Panc1 (cell line): ENCODE data around the gene PER2. TPM values are rescaled to one million over a fixed set of nuclear protein-coding genes. Genes with fewer than 3 reads are reported as not detected.

ENCODE experiments used
- ATAC-seq: fragments of 200-7000 bp; cut with Tn5 transposase; 2 replicates; pipeline ENCODE4 v1.9.1; 2020; ENCODE audit warnings: mild to moderate bottlenecking, moderate library complexity
- BruUV-seq: library from RNA; stranded (reverse); fragments of 400-500 nt; replicated peaks from 2 replicates; lab custom pipeline; 2021; lab: Mats Ljungman, UMichigan
- CTCF ChIA-PET: fragments of 300-600 bp; sonication (Branson Sonifier 250); formaldehyde crosslinking; loops from one replicate; lab custom pipeline; 2022; ENCODE audit warnings: antibody characterized with exemption; lab: Charles Lee
- POLR2A ChIA-PET: fragments of 300-600 bp; sonication (Branson Sonifier 250); formaldehyde crosslinking; loops from one replicate; lab custom pipeline; 2022; ENCODE audit warnings: antibody characterized with exemption; lab: Charles Lee
- DNase-seq: peaks from one replicate; pipeline ENCODE4 v3.0.0-alpha.2; 2010; ENCODE audit warnings: low read depth, low spot score
- H3K27ac ChIP-seq: 2 replicates; pipeline ENCODE4 v1.5.1; 2011; ENCODE audit warnings: mild to moderate bottlenecking, low read length, inconsistent platforms
- H3K27me3 ChIP-seq: fragments of 200-500 bp; sonication (Bioruptor generic); 2 replicates; pipeline ENCODE4 v1.6.0; 2014; ENCODE audit warnings: low read length, inconsistent platforms; ENCODE audit not compliant: control insufficient read depth, insufficient read depth
- H3K36me3 ChIP-seq: fragments of 200-500 bp; sonication (Bioruptor generic); 2 replicates; pipeline ENCODE4 v1.5.1; 2014; ENCODE audit warnings: inconsistent platforms, mild to moderate bottlenecking, low read length, moderate library complexity; ENCODE audit not compliant: control insufficient read depth, insufficient read depth
- H3K4me1 ChIP-seq: 2 replicates; pipeline ENCODE4 v1.5.1; 2011; ENCODE audit warnings: inconsistent platforms, mild to moderate bottlenecking, low read length, moderate library complexity; ENCODE audit not compliant: control insufficient read depth, insufficient read depth
- H3K4me3 ChIP-seq, 2 experiments: 2 replicates each; pipeline ENCODE4 v1.5.1; 2011 to 2012; ENCODE audit warnings: low read depth in 2 of 2, low read length in 2 of 2, mild to moderate bottlenecking in 2 of 2, inconsistent platforms in 1 of 2, moderate library complexity in 1 of 2
- H3K9me3 ChIP-seq: fragments of 200-500 bp; sonication (Bioruptor generic); 2 replicates; pipeline ENCODE4 v1.5.1; 2014; ENCODE audit warnings: low read depth, mild to moderate bottlenecking, inconsistent platforms, low read length, moderate library complexity; ENCODE audit not compliant: control insufficient read depth, insufficient read depth
- POLR2AphosphoS5 ChIP-seq: IDR thresholded peaks from 2 replicates; pipeline ENCODE4 v1.6.1; 2012; ENCODE audit warnings: mild to moderate bottlenecking, low read depth, low read length, moderate library complexity
- REST ChIP-seq, 2 experiments: IDR thresholded peaks; 2 replicates each; pipeline ENCODE4 v1.6.1; 2011 to 2012; ENCODE audit warnings: low read depth in 2 of 2, control low read depth in 1 of 2, low read length in 1 of 2, mild to moderate bottlenecking in 1 of 2, moderate library complexity in 1 of 2; ENCODE audit not compliant: insufficient read depth in 1 of 2
- SIN3A ChIP-seq: IDR thresholded peaks from 2 replicates; pipeline ENCODE4 v1.6.1; 2012; ENCODE audit warnings: low read depth, mild to moderate bottlenecking, low read length, moderate library complexity, borderline replicate concordance; ENCODE audit not compliant: insufficient read depth
- TCF7L2 ChIP-seq: IDR thresholded peaks from 2 replicates; pipeline ENCODE4 v1.6.1; 2011; ENCODE audit warnings: mild to moderate bottlenecking, low read depth, low read length, inconsistent platforms
- in situ Hi-C: cut with HindIII; loops from 2 replicates; pipeline ENCODE4 v1.10.0; 2016; ENCODE audit warnings: low sequenced_read_pairs, low pct_unique_long_range_greater_than_20kb
- intact Hi-C: fragments of 100-400 bp; cut with micrococcal nuclease; formaldehyde crosslinking; loops from one replicate; pipeline ENCODE4 v1.10.0; 2022; ENCODE audit not compliant: unreplicated experiment
- total RNA-seq: library from RNA; stranded (reverse); gene quantifications from one replicate; pipeline ENCODE4 v1.2.1, GENCODE V29; 2021; ENCODE audit not compliant: unreplicated experiment
- TF ChIP-seq, protein P1 (sequence below): fragments of 450-650 bp; IDR thresholded peaks from 2 replicates; pipeline ENCODE4 v1.5.1; 2017; ENCODE audit warnings: mild to moderate bottlenecking

PER2 gene
- total RNA-seq, 1 experiment from 2014 or later = 9.9 TPM

GRCh38 chr2:238243496-238244076, 44.8 kb downstream of the PER2 start:
- ChIA-PET CTCF (no interaction called here), POLR2A (no interaction called here)
- no peak for TF ChIP-seq TCF7L2
- no peak for TF ChIP-seq REST (IDR thresholded peaks at IDR 0.05; ENCODE audit: insufficient read depth in 1 of 2, low read depth in 2 of 2, low read length in 1 of 2)
- no peak for TF ChIP-seq SIN3A
- no peak for TF ChIP-seq POLR2AphosphoS5
- TF ChIP-seq, protein P1, sequence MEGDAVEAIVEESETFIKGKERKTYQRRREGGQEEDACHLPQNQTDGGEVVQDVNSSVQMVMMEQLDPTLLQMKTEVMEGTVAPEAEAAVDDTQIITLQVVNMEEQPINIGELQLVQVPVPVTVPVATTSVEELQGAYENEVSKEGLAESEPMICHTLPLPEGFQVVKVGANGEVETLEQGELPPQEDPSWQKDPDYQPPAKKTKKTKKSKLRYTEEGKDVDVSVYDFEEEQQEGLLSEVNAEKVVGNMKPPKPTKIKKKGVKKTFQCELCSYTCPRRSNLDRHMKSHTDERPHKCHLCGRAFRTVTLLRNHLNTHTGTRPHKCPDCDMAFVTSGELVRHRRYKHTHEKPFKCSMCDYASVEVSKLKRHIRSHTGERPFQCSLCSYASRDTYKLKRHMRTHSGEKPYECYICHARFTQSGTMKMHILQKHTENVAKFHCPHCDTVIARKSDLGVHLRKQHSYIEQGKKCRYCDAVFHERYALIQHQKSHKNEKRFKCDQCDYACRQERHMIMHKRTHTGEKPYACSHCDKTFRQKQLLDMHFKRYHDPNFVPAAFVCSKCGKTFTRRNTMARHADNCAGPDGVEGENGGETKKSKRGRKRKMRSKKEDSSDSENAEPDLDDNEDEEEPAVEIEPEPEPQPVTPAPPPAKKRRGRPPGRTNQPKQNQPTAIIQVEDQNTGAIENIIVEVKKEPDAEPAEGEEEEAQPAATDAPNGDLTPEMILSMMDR = no peak; the same call in 1 of the 2 replicates
- no peak overlapping the region for H3K4me3 ChIP-seq
- intact Hi-C loops (no loop called here), in situ Hi-C loops (no loop called here)
- no peak overlapping the region for H3K27ac ChIP-seq
- H3K4me1 ChIP-seq = no peaks in the 10 kb centered on the region
- no peaks in the 10 kb centered on the region for H3K9me3 ChIP-seq
- no TSS peak for BruUV-seq
- H3K36me3 ChIP-seq = no peaks in the 10 kb centered on the region
- no peaks in the 10 kb centered on the region for H3K27me3 ChIP-seq
- ATAC-seq = no peak
- DNase-seq = no peak

- Histone ChIP-seq H3K36me3 (no peaks in the 10 kb centered on the region), H3K27me3 (no peaks in the 10 kb centered on the region), H3K9me3 (no peaks in the 10 kb centered on the region), H3K4me3 (no peak overlapping the region), H3K27ac (no peak overlapping the region), H3K4me1 (no peaks in the 10 kb centered on the region)
- in situ Hi-C loops = no loop called here
- ChIA-PET CTCF (no interaction called here), POLR2A (no interaction called here)
- TF ChIP-seq SIN3A = no peak
- TF ChIP-seq TCF7L2 = no peak
- no peak for TF ChIP-seq POLR2AphosphoS5
- no peak for TF ChIP-seq REST (IDR thresholded peaks at IDR 0.05; ENCODE audit: insufficient read depth in 1 of 2, low read depth in 2 of 2, low read length in 1 of 2)
- TF ChIP-seq, protein P1 = no peak
- DNase-seq = no peak
- ATAC-seq = no peak
- no TSS peak for BruUV-seq
- intact Hi-C loops = no loop called here
Measured at GRCh38 chr2:238242731-238243495, 45.5 kb downstream of the PER2 start.
